Astrocyte of the spinal cord (primary cell): ENCODE results near the gene REL.
A peak's percentile ranks its signal among the peaks of the same experiment; 100 is the strongest.

Source experiments
- DNase-seq: peaks from one replicate; pipeline ENCODE4 v3.0.0; 2011; ENCODE audit warnings: low read depth, low spot score
- H3K4me3 ChIP-seq: 2 replicates; pipeline ENCODE4 v1.5.1; 2011; ENCODE audit warnings: low read depth, mild to moderate bottlenecking, low read length, moderate library complexity
- in situ Hi-C: cut with HindIII; loops from 2 replicates; pipeline ENCODE4 v1.10.0; 2017; ENCODE audit warnings: low sequenced_read_pairs
- TF ChIP-seq, protein P1 (sequence below): IDR thresholded peaks from 2 replicates; pipeline ENCODE4 v1.5.1; 2012; ENCODE audit warnings: low read depth, mild to moderate bottlenecking, low read length, inconsistent platforms

Gene REL

DNA sequence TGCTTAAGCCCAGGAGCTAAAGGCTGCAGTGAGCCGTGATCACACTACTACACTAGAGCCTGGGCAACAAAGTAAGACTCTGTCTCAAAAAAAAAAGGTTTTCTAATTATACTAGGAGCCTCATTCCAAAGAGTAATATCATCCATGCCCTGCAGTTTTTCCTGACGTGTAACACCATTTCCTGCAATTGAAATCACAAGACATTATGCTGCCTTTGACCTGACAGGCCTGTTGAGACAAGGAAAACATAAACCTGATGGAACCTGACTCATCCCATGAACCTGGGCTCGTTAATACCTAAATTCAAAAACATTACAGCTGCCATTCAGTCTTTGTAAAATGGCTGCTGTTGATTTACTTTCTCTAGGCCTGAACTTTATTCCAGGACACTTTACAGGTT lies 77.4 kb downstream of the REL start:
- H3K4me3 ChIP-seq, result no peak overlapping the region
- in situ Hi-C loops, result no loop called here
- TF ChIP-seq, protein P1, sequence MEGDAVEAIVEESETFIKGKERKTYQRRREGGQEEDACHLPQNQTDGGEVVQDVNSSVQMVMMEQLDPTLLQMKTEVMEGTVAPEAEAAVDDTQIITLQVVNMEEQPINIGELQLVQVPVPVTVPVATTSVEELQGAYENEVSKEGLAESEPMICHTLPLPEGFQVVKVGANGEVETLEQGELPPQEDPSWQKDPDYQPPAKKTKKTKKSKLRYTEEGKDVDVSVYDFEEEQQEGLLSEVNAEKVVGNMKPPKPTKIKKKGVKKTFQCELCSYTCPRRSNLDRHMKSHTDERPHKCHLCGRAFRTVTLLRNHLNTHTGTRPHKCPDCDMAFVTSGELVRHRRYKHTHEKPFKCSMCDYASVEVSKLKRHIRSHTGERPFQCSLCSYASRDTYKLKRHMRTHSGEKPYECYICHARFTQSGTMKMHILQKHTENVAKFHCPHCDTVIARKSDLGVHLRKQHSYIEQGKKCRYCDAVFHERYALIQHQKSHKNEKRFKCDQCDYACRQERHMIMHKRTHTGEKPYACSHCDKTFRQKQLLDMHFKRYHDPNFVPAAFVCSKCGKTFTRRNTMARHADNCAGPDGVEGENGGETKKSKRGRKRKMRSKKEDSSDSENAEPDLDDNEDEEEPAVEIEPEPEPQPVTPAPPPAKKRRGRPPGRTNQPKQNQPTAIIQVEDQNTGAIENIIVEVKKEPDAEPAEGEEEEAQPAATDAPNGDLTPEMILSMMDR, result no peak

DNA sequence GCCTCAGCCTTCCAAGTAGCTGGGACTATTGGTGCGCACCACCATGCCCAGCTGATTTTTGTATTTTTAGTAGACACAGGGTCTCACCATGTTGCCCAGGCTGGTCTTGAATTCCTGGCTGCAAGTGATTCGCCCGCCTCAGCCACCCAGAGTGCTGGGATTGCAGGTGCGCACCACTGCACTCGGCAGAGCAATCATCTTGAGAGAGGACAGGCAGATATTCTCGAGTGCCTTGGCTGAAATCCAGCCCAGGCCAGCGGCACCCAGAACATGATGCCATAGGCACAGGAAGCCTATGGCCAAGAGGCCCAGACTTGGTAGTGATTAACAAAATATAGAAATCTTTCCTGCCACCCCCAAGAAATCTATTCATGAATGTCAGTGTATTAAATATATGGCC lies 78.1 kb downstream of the REL start:
- in situ Hi-C loops, result no loop called here
- H3K4me3 ChIP-seq, result no peak overlapping the region
- TF ChIP-seq, protein P1, result no peak
- DNase-seq, result no peak

More for the DNA sequence above, 77.4 kb downstream of the REL start:
- peak; percentile 58 for DNase-seq

DNA sequence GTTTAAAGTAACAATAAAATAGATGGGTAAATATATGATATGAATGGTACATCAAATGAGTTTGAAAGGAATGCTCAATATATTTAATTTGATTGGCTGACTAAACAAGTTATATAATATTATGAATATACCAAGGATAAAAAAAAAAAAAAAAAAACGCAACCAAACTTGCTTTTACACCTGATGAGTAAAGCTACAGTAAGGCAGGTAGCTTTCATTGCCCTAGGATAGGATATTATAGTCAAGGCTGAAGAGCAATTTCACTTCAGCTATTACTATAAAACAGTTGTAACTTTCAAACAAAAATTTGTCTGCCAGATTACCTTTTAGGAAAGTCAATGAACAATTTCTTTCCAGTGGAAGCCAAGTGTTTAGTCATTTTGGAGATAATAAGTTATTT lies 79.3 kb downstream of the REL start:
- TF ChIP-seq, protein P1, result no peak
- in situ Hi-C loops, result no loop called here
- DNase-seq, result no peak
- H3K4me3 ChIP-seq, result no peak overlapping the region

DNA sequence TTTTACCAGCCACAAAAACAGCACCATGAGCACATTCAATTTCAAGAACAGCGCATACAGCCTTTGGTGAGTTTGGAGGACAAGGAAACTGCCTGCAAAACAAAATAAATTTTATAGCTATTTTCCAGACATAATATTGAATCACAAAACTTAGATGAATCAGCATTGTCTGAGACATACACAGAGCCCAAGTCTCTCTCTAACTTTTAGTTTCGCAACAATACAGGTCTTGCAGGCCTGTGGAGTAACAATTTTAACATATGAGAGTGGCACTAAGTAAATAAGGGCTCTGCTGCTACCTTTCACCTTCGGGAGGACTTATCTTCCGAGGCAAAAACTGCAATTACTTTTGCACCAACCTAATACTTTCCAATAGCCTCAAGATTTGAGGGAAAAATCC lies 80.1 kb downstream of the REL start:
- peak; percentile 28 for DNase-seq
- in situ Hi-C loops, result no loop called here
- TF ChIP-seq, protein P1, result no peak
- H3K4me3 ChIP-seq, result no peak overlapping the region

DNA sequence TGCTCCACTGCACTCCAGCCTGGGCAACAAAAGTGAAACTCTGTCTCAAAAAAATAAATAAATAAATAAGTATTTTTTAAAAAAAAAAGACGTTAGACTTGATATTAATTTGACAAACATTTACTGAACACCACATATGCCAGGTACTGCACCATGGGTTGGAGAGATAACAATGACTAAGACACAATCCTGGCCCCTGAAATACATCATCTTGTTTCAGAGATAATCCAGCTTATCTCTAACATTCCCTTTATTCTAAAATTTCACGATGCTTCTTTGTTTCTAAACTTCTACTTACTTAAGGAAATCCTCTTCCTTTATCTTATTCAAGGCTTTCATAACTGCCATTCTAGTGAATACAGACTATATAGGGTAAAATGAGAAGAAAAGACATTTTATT lies 81.2 kb downstream of the REL start:
- in situ Hi-C loops, result no loop called here
- TF ChIP-seq, protein P1, result no peak
- DNase-seq, result no peak
- no peak overlapping the region for H3K4me3 ChIP-seq

DNA sequence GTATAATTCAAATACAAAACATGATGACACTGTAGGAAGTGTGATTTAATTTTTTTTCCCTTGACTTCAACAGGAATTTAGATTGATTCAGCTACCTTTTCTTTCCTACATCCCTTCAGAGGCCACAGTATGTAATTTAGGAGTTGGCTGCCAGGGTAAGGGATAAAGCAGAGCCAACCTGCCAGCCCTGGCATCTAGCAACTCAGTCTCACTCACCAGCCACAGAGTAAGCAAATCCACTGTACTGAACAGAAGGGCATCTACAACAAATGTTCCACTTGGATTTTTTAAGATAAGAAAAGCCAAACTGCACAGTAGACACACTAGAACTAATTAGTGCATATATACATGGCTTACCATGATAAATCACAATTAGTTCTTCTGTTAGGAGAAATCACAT lies 81.8 kb downstream of the REL start:
- in situ Hi-C loops, result no loop called here

More for the DNA sequence above, 81.8 kb downstream of the REL start:
- TF ChIP-seq, protein P1, result no peak
- no peak for DNase-seq
- no peak overlapping the region for H3K4me3 ChIP-seq
